Ishikawa (cell line): ENCODE measurements around the gene MACC1.

Experiments used
- CEBPB ChIP-seq: IDR thresholded peaks from 2 replicates; pipeline ENCODE4 v1.6.1; 2012
- CREB1 ChIP-seq: IDR thresholded peaks from 2 replicates; pipeline ENCODE4 v1.6.1; 2012; ENCODE audit warnings: low read depth
- EGR1 ChIP-seq: IDR thresholded peaks from 2 replicates; pipeline ENCODE4 v1.6.1; 2012
- EP300 ChIP-seq: IDR thresholded peaks from 2 replicates; pipeline ENCODE4 v1.6.1; 2012; ENCODE audit warnings: borderline replicate concordance
- FOXM1 ChIP-seq: IDR thresholded peaks from 2 replicates; pipeline ENCODE4 v1.6.1; 2012; ENCODE audit warnings: low read depth, borderline replicate concordance
- MAX ChIP-seq: IDR thresholded peaks from 2 replicates; pipeline ENCODE4 v1.6.1; 2012
- NFIC ChIP-seq: IDR thresholded peaks from 2 replicates; pipeline ENCODE4 v1.6.1; 2012
- RAD21 ChIP-seq: IDR thresholded peaks from 2 replicates; pipeline ENCODE4 v1.6.1; 2012; ENCODE audit warnings: low read depth
- REST ChIP-seq: IDR thresholded peaks from 2 replicates; pipeline ENCODE4 v1.6.1; 2012; ENCODE audit warnings: low read depth, mild to moderate bottlenecking
- TAF1 ChIP-seq: IDR thresholded peaks from 2 replicates; pipeline ENCODE4 v1.6.1; 2012; ENCODE audit warnings: low read depth, mild to moderate bottlenecking
- TCF12 ChIP-seq: IDR thresholded peaks from 2 replicates; pipeline ENCODE4 v1.6.1; 2012; ENCODE audit warnings: low read depth
- TEAD4 ChIP-seq: IDR thresholded peaks from 2 replicates; pipeline ENCODE4 v1.6.1; 2012
- USF1 ChIP-seq: IDR thresholded peaks from 2 replicates; pipeline ENCODE4 v1.6.1; 2012
- YY1 ChIP-seq: IDR thresholded peaks from 2 replicates; pipeline ENCODE4 v1.6.1; 2012; ENCODE audit warnings: low read depth

- TF ChIP-seq RAD21, result no peak
- no peak for TF ChIP-seq TAF1
- no peak for TF ChIP-seq YY1
- no peak for TF ChIP-seq REST
- no peak for TF ChIP-seq MAX
- no peak for TF ChIP-seq NFIC
- TF ChIP-seq CEBPB, result no peak
- TF ChIP-seq EP300, result no peak
- no peak for TF ChIP-seq FOXM1
- no peak for TF ChIP-seq CREB1
- TF ChIP-seq USF1, result no peak
- no peak for TF ChIP-seq EGR1
- TF ChIP-seq TEAD4, result no peak
- no peak for TF ChIP-seq TCF12
These were observed 11.5 kb upstream of the MACC1 start for GRCh38 chr7:20228654-20229053.
